ENCODE results near the gene ADCY5.
A peak's percentile ranks its signal among the peaks of the same experiment; 100 is the strongest.

ADCY5 gene

GRCh38 chr3:123451186-123451585, 2.3 kb upstream of the ADCY5 start:
- no peak overlapping the region for H3K4me3 ChIP-seq (ENCODE audit: low read depth, low read length)
- CTCF ChIA-PET: no interaction called here
- POLR2A ChIA-PET: no interaction called here
- no peak overlapping the region for H3K27ac ChIP-seq (ENCODE audit: extremely low read depth, low read depth, low read length)
- no peaks in the 10 kb centered on the region for H3K36me3 ChIP-seq (ENCODE audit: control insufficient read depth in 2 of 2, insufficient read depth in 1 of 2, low read length in 2 of 2)
- no peak for TF ChIP-seq ZNF785 (tag by site-specific recombination; IDR thresholded peaks at IDR 0.05)
- TF ChIP-seq ZNF704 (tag by site-specific recombination; IDR thresholded peaks at IDR 0.05): no peak
- TF ChIP-seq KLF1 (tag by site-specific recombination; IDR thresholded peaks at IDR 0.05): no peak
- H3K9me3 ChIP-seq (ENCODE audit: control insufficient read depth, insufficient read depth, low read depth, low read length): no peaks in the 10 kb centered on the region
- H3K4me1 ChIP-seq (ENCODE audit: control insufficient read depth, insufficient read depth, low read length): no peaks in the 10 kb centered on the region; the same call in 1 of the 2 replicates

- no peak overlapping the region for H3K27ac ChIP-seq (ENCODE audit: extremely low read depth, low read depth, low read length)
- no peaks in the 10 kb centered on the region for H3K36me3 ChIP-seq (ENCODE audit: control insufficient read depth in 2 of 2, insufficient read depth in 1 of 2, low read length in 2 of 2)
- H3K4me1 ChIP-seq (ENCODE audit: control insufficient read depth, insufficient read depth, low read length): no peaks in the 10 kb centered on the region; the same call in 1 of the 2 replicates
- peak overlapping the region; percentile 35 for H3K4me3 ChIP-seq (ENCODE audit: low read depth, low read length)
- ChIA-PET POLR2A (no interaction called here), CTCF (interaction anchor here (0.8 to 1.4 kb wide), 2 partner anchors 85 to 107 kb away, joined by 3 read pairs; no protein-coding TSS in a partner anchor)
- no peaks in the 10 kb centered on the region for H3K9me3 ChIP-seq (ENCODE audit: control insufficient read depth, insufficient read depth, low read depth, low read length)
- peak; percentile 81 for TF ChIP-seq ZNF341 (tag by site-specific recombination; IDR thresholded peaks at IDR 0.05; ENCODE audit: low read depth)
- no peak for TF ChIP-seq ELK4 (IDR thresholded peaks at IDR 0.05; ENCODE audit: borderline replicate concordance, low read depth, low read length)
- TF ChIP-seq ZIC2 (tag by site-specific recombination; IDR thresholded peaks at IDR 0.05): 0 out of 2 replicates have a peak, but pooled peaks have one; percentile 8
- no peak for TF ChIP-seq ZBTB48 (tag by site-specific recombination; IDR thresholded peaks at IDR 0.05)
- peak; percentile 29; the same call in 1 of the 2 replicates for TF ChIP-seq SP2 (tag by site-specific recombination; IDR thresholded peaks at IDR 0.05)
- 0 out of 2 replicates have a peak, but pooled peaks have one; percentile 25 for TF ChIP-seq ZBTB10 (tag by site-specific recombination; IDR thresholded peaks at IDR 0.05)
- TF ChIP-seq ZNF660 (tag by site-specific recombination; IDR thresholded peaks at IDR 0.05): no peak
- TF ChIP-seq ZNF404 (tag by site-specific recombination; IDR thresholded peaks at IDR 0.05): no peak
- peak; percentile 56 for TF ChIP-seq ZNF335 (tag by site-specific recombination; conservative IDR thresholded peaks at IDR 0.05)
- TF ChIP-seq ZBTB8A (tag by site-specific recombination; IDR thresholded peaks at IDR 0.05): peak; percentile 36
- TF ChIP-seq ZNF433 (tag by site-specific recombination; IDR thresholded peaks at IDR 0.05; ENCODE audit: low read depth): no peak
- TF ChIP-seq PRDM10 (tag by site-specific recombination; IDR thresholded peaks at IDR 0.05): peak; percentile 88
Measured at GRCh38 chr3:123449997-123450604, 1.2 kb upstream of the ADCY5 start.
